T-cell (primary cell): ENCODE data around the gene ACD. TPM values are rescaled to one million over a fixed set of nuclear protein-coding genes. Genes with fewer than 3 reads are reported as not detected.
A peak's percentile ranks its signal among the peaks of the same experiment; 100 is the strongest.

Experiments used
- ATAC-seq, 4 experiments: fragments of 200-7000 bp in 3 of 4; fragments of 150-1000 bp in 1 of 4; cut with Tn5 transposase; replicated peaks in 1 of 4; 1 replicate in 3 of 4; 2 replicates in 1 of 4; pipeline ENCODE4 v1.10.0; 2021; ENCODE audit warnings: moderate library complexity in 3 of 4, mild to moderate bottlenecking in 2 of 4, moderate number of reproducible peaks in 1 of 4
- CTCF ChIA-PET, 2 donors: fragments of 300-600 bp; sonication (Branson Sonifier 250); formaldehyde crosslinking; loops; one replicate each; lab custom pipeline; 2022; ENCODE audit warnings: antibody characterized with exemption in 2 of 2; lab: Charles Lee
- POLR2A ChIA-PET, 2 donors: fragments of 300-600 bp; sonication (Branson Sonifier 250); formaldehyde crosslinking; loops; one replicate each; lab custom pipeline; 2022; ENCODE audit warnings: antibody characterized with exemption in 2 of 2; lab: Charles Lee
- DNase-seq, 35 experiments: peaks; one replicate each; pipeline versions ENCODE4 v3.0.0 to v3.0.0-alpha.2; 2013 to 2023
- H3K27ac ChIP-seq: one replicate; pipeline ENCODE4 v1.5.1; 2013; ENCODE audit warnings: low read length
- H3K27me3 ChIP-seq, 2 experiments: replicated peaks in 1 of 2; 1 replicate in 1 of 2; 2 replicates in 1 of 2; pipeline versions ENCODE4 v1.6.1 to v1.7.0; 2013; ENCODE audit warnings: low read length in 1 of 2, mixed read lengths in 1 of 2; ENCODE audit not compliant: control insufficient read depth in 2 of 2, insufficient read depth in 2 of 2; ENCODE audit errors: extremely low read depth in 1 of 2
- H3K36me3 ChIP-seq, 2 donors: 1 replicate in 1 of 2; 2 replicates in 1 of 2; pipeline versions ENCODE4 v1.6.1 to v1.7.0; 2013; ENCODE audit warnings: low read length in 1 of 2; ENCODE audit not compliant: control insufficient read depth in 2 of 2, insufficient read depth in 1 of 2; ENCODE audit errors: extremely low read depth in 1 of 2
- H3K4me1 ChIP-seq, 2 experiments: 1 replicate in 1 of 2; 2 replicates in 1 of 2; pipeline versions ENCODE4 v1.6.1 to v1.7.0; 2013; ENCODE audit warnings: low read length in 2 of 2, mixed read lengths in 1 of 2; ENCODE audit not compliant: insufficient read depth in 2 of 2, control insufficient read depth in 1 of 2; ENCODE audit errors: extremely low read depth in 1 of 2
- H3K4me3 ChIP-seq, 2 donors: 1 replicate in 1 of 2; 2 replicates in 1 of 2; pipeline versions ENCODE4 v1.5.1 to v1.7.0; 2013; ENCODE audit warnings: mild to moderate bottlenecking in 2 of 2, low read length in 1 of 2, moderate library complexity in 1 of 2; ENCODE audit not compliant: control insufficient read depth in 1 of 2; ENCODE audit errors: extremely low read depth in 1 of 2
- H3K9me3 ChIP-seq: 2 replicates; pipeline ENCODE4 v1.7.0; 2013
- H3K27ac Mint-ChIP-seq, 2 donors: one replicate each; pipeline ENCODE4 v1.8.0; 2020 to 2021; ENCODE audit warnings: mild to moderate bottlenecking in 2 of 2, mixed read lengths in 2 of 2
- H3K27me3 Mint-ChIP-seq, 2 donors: one replicate each; pipeline ENCODE4 v1.8.0; 2021 to 2022; ENCODE audit warnings: mixed read lengths in 2 of 2
- H3K36me3 Mint-ChIP-seq: one replicate; pipeline ENCODE4 v1.8.0; 2021; ENCODE audit warnings: mixed read lengths
- H3K4me1 Mint-ChIP-seq, 3 donors: one replicate each; pipeline ENCODE4 v1.8.0; 2020 to 2022; ENCODE audit warnings: mixed read lengths in 3 of 3, mild to moderate bottlenecking in 1 of 3
- H3K4me3 Mint-ChIP-seq, 3 donors: one replicate each; pipeline ENCODE4 v1.8.0; 2020 to 2022; ENCODE audit warnings: mild to moderate bottlenecking in 3 of 3, mixed read lengths in 3 of 3, moderate library complexity in 3 of 3
- H3K9me3 Mint-ChIP-seq, 3 donors: one replicate each; pipeline ENCODE4 v1.8.0; 2020 to 2022; ENCODE audit warnings: mixed read lengths in 3 of 3
- WGBS: methylation state at CpG from one replicate; pipeline ENCODE4 v1.1.5; 2013; ENCODE audit warnings: missing lambda C conversion rate; ENCODE audit not compliant: insufficient coverage; 5-methylcytosine and 5-hydroxymethylcytosine counted together
- total RNA-seq, 35 experiments: library from RNA in 6 of 35; stranded (reverse) in 6 of 35; fragments of 120-200 nt in 1 of 35; gene quantifications; one replicate each; pipeline versions ENCODE4 v1.2.1 to v1.2.4 and lab custom pipeline; 2013 to 2026

ACD gene
- total RNA-seq, 5 donors from 2014 or later (not counting 1 experiment from before 2014, with no cell fraction given): 24.5 to 62.6 (median 53.6) TPM

DNA sequence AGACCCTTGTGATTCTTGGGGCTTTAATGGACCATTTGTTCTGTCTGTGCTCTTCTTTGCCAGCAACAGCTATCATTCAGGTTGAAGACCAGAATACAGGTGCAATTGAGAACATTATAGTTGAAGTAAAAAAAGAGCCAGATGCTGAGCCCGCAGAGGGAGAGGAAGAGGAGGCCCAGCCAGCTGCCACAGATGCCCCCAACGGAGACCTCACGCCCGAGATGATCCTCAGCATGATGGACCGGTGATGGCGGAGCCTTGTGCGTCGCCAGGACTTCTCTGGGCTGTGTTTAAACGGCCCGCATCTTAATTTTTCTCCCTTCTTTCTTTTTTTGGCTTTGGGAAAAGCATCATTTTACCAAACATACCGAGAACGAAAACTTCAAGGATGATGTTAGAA is 22.4 kb downstream of the ACD start:
- ATAC-seq (no peak), DNase-seq (no peak)
- H3K27me3 ChIP-seq: no peaks in the 10 kb centered on the region
- peaks cover 13 to 55% of the 10 kb centered on the region in 2 donors for H3K36me3 ChIP-seq
- ChIA-PET CTCF (no interaction called here), POLR2A (no interaction called here)
- Mint-ChIP-seq H3K27me3 (no peaks in the 10 kb centered on the region), H3K9me3 (no peaks in the 10 kb centered on the region), H3K4me1 (no peaks in the 10 kb centered on the region), H3K27ac (no peak overlapping the region), H3K4me3 (no peak overlapping the region), H3K36me3 (peaks cover 28% of the 10 kb centered on the region)
- no peak overlapping the region for H3K4me3 ChIP-seq
- H3K4me1 ChIP-seq: no peaks in the 10 kb centered on the region
- 100% methylated on average over 1 of the region's 12 CpGs for WGBS
- H3K9me3 ChIP-seq: no peaks in the 10 kb centered on the region
- H3K27ac ChIP-seq: no peak overlapping the region

DNA sequence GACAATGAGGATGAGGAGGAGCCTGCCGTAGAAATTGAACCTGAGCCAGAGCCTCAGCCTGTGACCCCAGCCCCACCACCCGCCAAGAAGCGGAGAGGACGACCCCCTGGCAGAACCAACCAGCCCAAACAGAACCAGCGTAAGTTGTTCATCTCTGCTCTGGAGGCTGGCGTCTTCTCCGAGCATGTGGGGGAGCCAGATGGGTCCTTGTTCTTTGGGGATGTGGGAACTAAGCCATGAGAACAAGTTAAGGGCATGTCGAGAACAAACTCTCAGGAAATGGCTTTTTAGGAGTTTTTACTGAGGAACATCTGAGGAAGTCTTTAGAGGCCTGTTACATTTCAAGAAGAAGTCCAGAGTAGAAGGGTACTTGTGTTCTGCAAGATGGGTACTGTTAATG is 23.3 kb downstream of the ACD start:
- ChIA-PET POLR2A (no interaction called here), CTCF (no interaction called here)
- Mint-ChIP-seq H3K4me3 (no peak overlapping the region), H3K9me3 (no peaks in the 10 kb centered on the region), H3K27ac (peak overlapping the region in 1 of 2 donors; percentile 1), H3K27me3 (no peaks in the 10 kb centered on the region), H3K36me3 (peaks cover 35% of the 10 kb centered on the region), H3K4me1 (no peaks in the 10 kb centered on the region)
- WGBS: 94% methylated on average over 2 of the region's 8 CpGs
- Histone ChIP-seq H3K4me1 (no peaks in the 10 kb centered on the region), H3K27ac (no peak overlapping the region), H3K27me3 (no peaks in the 10 kb centered on the region), H3K9me3 (no peaks in the 10 kb centered on the region), H3K36me3 (peaks cover 13 to 64% of the 10 kb centered on the region in 2 donors), H3K4me3 (no peak overlapping the region)
- no peak for ATAC-seq
- no peak for DNase-seq

DNA sequence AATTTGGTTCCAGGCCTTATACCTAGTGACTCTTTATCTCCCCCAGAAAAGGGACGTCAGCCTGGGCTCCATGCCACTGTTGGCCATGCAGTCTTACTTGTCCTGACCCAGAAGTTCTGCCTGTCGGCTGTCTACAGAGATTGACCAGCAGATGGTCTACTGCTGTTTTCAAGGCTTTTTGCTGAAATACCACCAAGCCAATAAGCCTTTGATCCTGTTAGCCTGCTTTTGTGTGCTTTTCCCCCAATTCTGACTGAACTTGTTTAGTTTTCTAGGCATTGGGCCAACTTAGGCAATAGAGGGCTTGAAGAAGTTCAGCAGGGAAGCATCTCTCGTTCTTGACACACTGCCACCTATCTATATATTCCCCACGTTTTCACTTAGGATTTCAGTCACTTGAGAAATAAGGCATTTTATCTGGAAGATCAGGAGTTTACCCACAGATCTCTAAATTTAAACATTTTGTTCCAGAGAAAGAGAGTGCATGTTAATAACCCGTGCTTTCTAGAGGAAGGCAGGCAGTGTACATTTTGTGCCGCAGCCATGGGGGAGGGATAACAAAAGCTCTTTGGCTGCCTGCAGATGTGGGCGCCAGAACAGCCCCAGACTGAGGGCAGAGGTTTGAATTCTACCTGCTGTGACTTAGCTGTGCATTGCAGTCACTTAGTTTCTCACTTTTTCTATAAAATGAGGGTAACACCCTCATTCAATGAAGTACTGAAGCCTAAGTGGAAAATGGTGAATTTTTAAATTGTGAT is 27.5 kb downstream of the ACD start:
- no peaks in the 10 kb centered on the region for H3K9me3 ChIP-seq
- Mint-ChIP-seq H3K27ac (peak overlapping the region in 1 of 2 donors; percentile 49), H3K9me3 (no peaks in the 10 kb centered on the region), H3K4me1 (no peaks in the 10 kb centered on the region), H3K4me3 (no peak overlapping the region), H3K36me3 (peaks cover 38% of the 10 kb centered on the region), H3K27me3 (no peaks in the 10 kb centered on the region)
- ChIA-PET CTCF (no interaction called here), POLR2A (no interaction called here)
- H3K36me3 ChIP-seq: peaks cover 16 to 85% of the 10 kb centered on the region in 2 donors
- H3K27ac ChIP-seq: no peak overlapping the region
- no peak for DNase-seq
- no peak overlapping the region for H3K4me3 ChIP-seq
- no peaks in the 10 kb centered on the region for H3K4me1 ChIP-seq
- no peak for ATAC-seq
- no peaks in the 10 kb centered on the region for H3K27me3 ChIP-seq
- 100% methylated on average over 4 of the region's 7 CpGs for WGBS

DNA sequence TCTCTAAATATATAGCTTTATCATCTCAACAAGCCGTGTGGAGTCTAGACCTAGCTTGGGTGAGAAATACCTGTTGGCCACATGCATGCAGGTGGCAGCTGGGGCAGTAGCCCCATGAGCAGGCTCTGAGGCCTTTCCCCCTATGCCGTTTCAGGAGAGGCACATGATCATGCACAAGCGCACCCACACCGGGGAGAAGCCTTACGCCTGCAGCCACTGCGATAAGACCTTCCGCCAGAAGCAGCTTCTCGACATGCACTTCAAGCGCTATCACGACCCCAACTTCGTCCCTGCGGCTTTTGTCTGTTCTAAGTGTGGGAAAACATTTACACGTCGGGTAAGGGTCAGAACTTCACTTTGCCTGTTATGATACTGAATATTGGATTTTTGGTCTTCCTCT is 31.8 kb downstream of the ACD start:
- POLR2A ChIA-PET: no interaction called here
- Mint-ChIP-seq H3K4me1 (no peaks in the 10 kb centered on the region), H3K36me3 (peaks cover 50% of the 10 kb centered on the region), H3K9me3 (no peaks in the 10 kb centered on the region), H3K4me3 (no peak overlapping the region), H3K27me3 (no peaks in the 10 kb centered on the region), H3K27ac (no peak overlapping the region)
- CTCF ChIA-PET: interaction anchor here (0.6 to 0.7 kb wide), 3 partner anchors 36 to 350 kb away, joined by 4 to 7 read pairs (median 6); no protein-coding TSS in a partner anchor
- no peaks in the 10 kb centered on the region for H3K9me3 ChIP-seq
- no peak overlapping the region for H3K4me3 ChIP-seq
- DNase-seq: no peak
- no peaks in the 10 kb centered on the region for H3K27me3 ChIP-seq
- WGBS: 97% methylated on average over 14 of the region's 14 CpGs
- H3K4me1 ChIP-seq: no peaks in the 10 kb centered on the region
- no peak overlapping the region for H3K27ac ChIP-seq
- ATAC-seq: no peak
- H3K36me3 ChIP-seq: peaks cover 9 to 86% of the 10 kb centered on the region in 2 donors

DNA sequence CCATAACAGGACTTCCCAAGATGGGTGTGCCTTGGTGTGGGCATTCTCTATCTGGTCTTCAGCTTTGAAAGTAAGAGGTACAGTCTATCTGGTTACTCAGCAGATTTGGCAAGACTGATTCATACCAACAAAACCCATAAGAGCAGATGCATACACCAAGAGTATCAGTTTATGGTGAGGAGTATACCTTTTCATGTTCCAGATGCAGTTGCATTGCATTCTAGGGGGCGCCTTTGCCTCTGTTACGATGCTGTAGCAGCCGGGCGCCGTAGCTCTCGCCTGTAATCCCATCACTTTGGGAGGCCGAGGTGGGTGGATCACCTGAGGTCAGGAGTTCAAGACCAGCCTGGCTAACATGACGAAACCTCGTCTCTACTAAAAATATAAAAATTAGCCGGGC is 46.3 kb downstream of the ACD start:
- Mint-ChIP-seq H3K4me3 (no peak overlapping the region), H3K9me3 (no peaks in the 10 kb centered on the region), H3K4me1 (peaks cover 0 to 3% (median 0%) of the 10 kb centered on the region in 3 donors), H3K27ac (no peak overlapping the region), H3K36me3 (peaks cover 33% of the 10 kb centered on the region), H3K27me3 (no peaks in the 10 kb centered on the region)
- H3K27me3 ChIP-seq: no peaks in the 10 kb centered on the region
- H3K9me3 ChIP-seq: no peaks in the 10 kb centered on the region
- WGBS: 87% methylated on average over 6 of the region's 10 CpGs
- POLR2A ChIA-PET: no interaction called here
- ATAC-seq (no peak), DNase-seq (peak in 3 of 35 experiments; percentile 2 to 11 (median 3))
- H3K4me1 ChIP-seq: no peaks in the 10 kb centered on the region
- H3K4me3 ChIP-seq: no peak overlapping the region
- H3K27ac ChIP-seq: no peak overlapping the region
- CTCF ChIA-PET: interaction anchor here in 1 of 2 donors (0.6 to 1.2 kb wide), 2 partner anchors 28 to 67 kb away, joined by 3 read pairs; no protein-coding TSS in a partner anchor
- peaks cover 13 to 56% of the 10 kb centered on the region in 2 donors for H3K36me3 ChIP-seq

DNA sequence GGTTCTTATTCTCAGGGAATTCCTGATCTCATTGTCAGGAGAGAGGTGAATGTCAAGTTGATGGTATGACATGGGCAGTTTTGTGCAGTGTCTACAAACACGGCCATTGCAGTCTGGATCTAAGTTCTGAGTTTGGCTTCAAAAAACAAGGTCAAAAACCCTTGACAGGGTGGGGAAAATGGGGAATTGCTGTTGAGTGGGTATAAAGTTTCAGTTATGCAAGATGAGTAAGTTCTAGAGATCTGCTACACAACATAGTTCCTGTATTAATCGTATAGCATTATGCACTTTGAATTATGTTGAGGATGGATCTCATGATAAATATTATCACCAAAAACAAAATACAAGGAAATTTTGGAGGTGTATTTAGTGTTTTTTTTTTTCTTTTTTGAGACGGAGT is 51.7 kb downstream of the ACD start:
- no peak overlapping the region for H3K4me3 ChIP-seq
- no CpG with 5 or more reads among the region's 3 CpGs for WGBS
- Mint-ChIP-seq H3K4me3 (no peak overlapping the region), H3K9me3 (no peaks in the 10 kb centered on the region), H3K27ac (no peak overlapping the region), H3K27me3 (no peaks in the 10 kb centered on the region), H3K4me1 (peaks cover 13 to 22% (median 18%) of the 10 kb centered on the region in 3 donors), H3K36me3 (peaks cover 12% of the 10 kb centered on the region)
- POLR2A ChIA-PET: interaction anchor here in 1 of 2 donors (0.7 kb wide), 1 partner anchor 10 kb away, joined by 4 read pairs; no protein-coding TSS in a partner anchor
- no peaks in the 10 kb centered on the region for H3K9me3 ChIP-seq
- no peak overlapping the region for H3K27ac ChIP-seq
- H3K27me3 ChIP-seq: no peaks in the 10 kb centered on the region
- H3K36me3 ChIP-seq: peaks cover 3 to 22% of the 10 kb centered on the region in 2 donors
- CTCF ChIA-PET: no interaction called here
- no peak for DNase-seq
- no peak for ATAC-seq
- peaks cover 0 to 3% of the 10 kb centered on the region in 2 experiments for H3K4me1 ChIP-seq
